Caco-2 (cell line): ENCODE data around the gene DENND10. TPM values are rescaled to one million over a fixed set of nuclear protein-coding genes. Genes with fewer than 3 reads are reported as not detected.
"Not testable (repeated sequence)": the region's sequence is repeated elsewhere in the genome, so short reads cannot be mapped to it uniquely, and the experiment has no call there.

Experiments used
- BruUV-seq: library from RNA; stranded (reverse); fragments of 400-500 nt; replicated peaks from 2 replicates; lab custom pipeline; 2021; lab: Mats Ljungman, UMichigan
- CTCF ChIA-PET: fragments of 300-600 bp; sonication (Branson Sonifier 250); formaldehyde crosslinking; loops from one replicate; lab custom pipeline; 2022; ENCODE audit warnings: antibody characterized with exemption; lab: Charles Lee
- POLR2A ChIA-PET: fragments of 300-600 bp; sonication (Branson Sonifier 250); formaldehyde crosslinking; loops from one replicate; lab custom pipeline; 2022; ENCODE audit warnings: antibody characterized with exemption; lab: Charles Lee
- DNase-seq, 2 experiments: peaks; one replicate each; pipeline versions ENCODE4 v3.0.0 to v3.0.0-alpha.2; 2020 to 2022
- H3K27me3 ChIP-seq: replicated peaks from 2 replicates; pipeline ENCODE4 v1.6.0; 2011; ENCODE audit warnings: low read length; ENCODE audit not compliant: control insufficient read depth, insufficient read depth
- H3K36me3 ChIP-seq: 2 replicates; pipeline ENCODE4 v1.5.1; 2011; ENCODE audit warnings: low read length; ENCODE audit not compliant: control insufficient read depth, insufficient read depth
- H3K4me1 ChIP-seq: fragments of 250-450 bp; sonication (Bioruptor Pico); 2 replicates; pipeline ENCODE4 v1.5.1; 2020; ENCODE audit warnings: mild to moderate bottlenecking
- H3K4me3 ChIP-seq: 2 replicates; pipeline ENCODE4 v1.5.1; 2011; ENCODE audit warnings: low read depth, mild to moderate bottlenecking, control low read depth, low read length
- H3K9me3 ChIP-seq: fragments of 250-450 bp; sonication (Bioruptor Pico); 2 replicates; pipeline ENCODE4 v1.5.1; 2020; ENCODE audit warnings: mild to moderate bottlenecking, moderate library complexity
- H3K27ac Mint-ChIP-seq: one replicate; pipeline ENCODE4 v1.8.0; 2022; ENCODE audit warnings: mixed read lengths; ENCODE audit not compliant: unreplicated experiment
- H3K27me3 Mint-ChIP-seq: one replicate; pipeline ENCODE4 v1.8.0; 2022; ENCODE audit warnings: mixed read lengths; ENCODE audit not compliant: insufficient read depth, unreplicated experiment
- H3K36me3 Mint-ChIP-seq: one replicate; pipeline ENCODE4 v1.8.0; 2022; ENCODE audit warnings: mild to moderate bottlenecking, mixed read lengths; ENCODE audit not compliant: insufficient read depth, unreplicated experiment
- H3K4me1 Mint-ChIP-seq: one replicate; pipeline ENCODE4 v1.8.0; 2022; ENCODE audit warnings: low read depth, mixed read lengths; ENCODE audit not compliant: unreplicated experiment
- H3K4me3 Mint-ChIP-seq: one replicate; pipeline ENCODE4 v1.8.0; 2022; ENCODE audit warnings: mild to moderate bottlenecking, moderate library complexity, mixed read lengths; ENCODE audit not compliant: unreplicated experiment
- H3K9me3 Mint-ChIP-seq: one replicate; pipeline ENCODE4 v1.8.0; 2022; ENCODE audit warnings: mixed read lengths; ENCODE audit not compliant: unreplicated experiment
- CTCF ChIP-seq, 2 experiments: fragments of 200-600 bp in 1 of 2; IDR thresholded peaks; 1 replicate in 1 of 2; 2 replicates in 1 of 2; pipeline versions ENCODE4 v1.5.1 to v1.8.0; 2011 to 2022; ENCODE audit warnings: antibody characterized with exemption in 1 of 2, control low read depth in 1 of 2, inconsistent platforms in 1 of 2, low read depth in 1 of 2, low read length in 1 of 2, mild to moderate bottlenecking in 1 of 2, moderate library complexity in 1 of 2; ENCODE audit not compliant: insufficient read depth in 1 of 2, severe bottlenecking in 1 of 2, unreplicated experiment in 1 of 2
- intact Hi-C: fragments of 100-400 bp; cut with micrococcal nuclease; formaldehyde crosslinking; loops from one replicate; pipeline ENCODE4 v1.10.0; 2022; ENCODE audit not compliant: unreplicated experiment
- total RNA-seq: library from RNA; stranded (reverse); gene quantifications from 2 replicates; pipeline ENCODE4 v1.2.3, GENCODE V29; 2022

DENND10 gene
- total RNA-seq, 1 experiment from 2014 or later, result 80.8 TPM

- no peak overlapping the region for H3K27ac Mint-ChIP-seq
- H3K27me3 Mint-ChIP-seq, result no peaks in the 10 kb centered on the region
- BruUV-seq, result no TSS peak
- no peaks in the 10 kb centered on the region for H3K9me3 ChIP-seq
- 0 out of 2 replicates have a peak, but pooled peaks cover 3% of the 10 kb centered on the region for H3K4me1 ChIP-seq
- H3K36me3 Mint-ChIP-seq, result no peaks in the 10 kb centered on the region
- no peaks in the 10 kb centered on the region for H3K36me3 ChIP-seq
- no peaks in the 10 kb centered on the region for H3K27me3 ChIP-seq
- ChIA-PET POLR2A (no interaction called here), CTCF (no interaction called here)
- no peak for TF ChIP-seq CTCF (IDR thresholded peaks at IDR 0.05; ENCODE audit: insufficient read depth in 1 of 2, low read depth in 1 of 2, low read length in 1 of 2, severe bottlenecking in 1 of 2, unreplicated experiment in 1 of 2)
- H3K4me1 Mint-ChIP-seq, result peaks cover 7% of the 10 kb centered on the region
- H3K4me3 ChIP-seq, result no peak overlapping the region
- H3K9me3 Mint-ChIP-seq, result no peaks in the 10 kb centered on the region
- H3K4me3 Mint-ChIP-seq, result no peak overlapping the region
- intact Hi-C loops, result no loop called here
- no peak for DNase-seq
Observed at GRCh38 chr10:119090026-119090795, 13.7 kb upstream of the DENND10 start.

- no peaks in the 10 kb centered on the region for H3K27me3 ChIP-seq
- intact Hi-C loops, result no loop called here
- DNase-seq, result no peak
- CTCF ChIA-PET, result no interaction called here
- H3K4me1 ChIP-seq, result 0 out of 2 replicates have a peak, but pooled peaks cover 3% of the 10 kb centered on the region
- Mint-ChIP-seq H3K36me3 (no peaks in the 10 kb centered on the region), H3K27me3 (no peaks in the 10 kb centered on the region), H3K27ac (no peak overlapping the region), H3K4me1 (peaks cover 7% of the 10 kb centered on the region), H3K9me3 (no peaks in the 10 kb centered on the region), H3K4me3 (no peak overlapping the region)
- H3K9me3 ChIP-seq, result no peaks in the 10 kb centered on the region
- POLR2A ChIA-PET, result no interaction called here
- no peaks in the 10 kb centered on the region for H3K36me3 ChIP-seq
- no peak for TF ChIP-seq CTCF (IDR thresholded peaks at IDR 0.05; ENCODE audit: insufficient read depth in 1 of 2, low read depth in 1 of 2, low read length in 1 of 2, severe bottlenecking in 1 of 2, unreplicated experiment in 1 of 2)
- BruUV-seq, result no TSS peak
- H3K4me3 ChIP-seq, result no peak overlapping the region
Observed at GRCh38 chr10:119090968-119091367, 12.9 kb upstream of the DENND10 start.

- no peaks in the 10 kb centered on the region for H3K36me3 ChIP-seq
- no peaks in the 10 kb centered on the region for H3K27me3 ChIP-seq
- no peak overlapping the region for H3K4me3 Mint-ChIP-seq
- no peaks in the 10 kb centered on the region for H3K9me3 ChIP-seq
- DNase-seq, result no peak
- no peaks in the 10 kb centered on the region for H3K9me3 Mint-ChIP-seq
- no peak overlapping the region for H3K4me3 ChIP-seq
- intact Hi-C loops, result no loop called here
- ChIA-PET POLR2A (no interaction called here), CTCF (interaction anchor here (0.7 kb wide), 1 partner anchor 18 kb away, joined by 4 read pairs; no protein-coding TSS in a partner anchor)
- no peak overlapping the region for H3K27ac Mint-ChIP-seq
- no peak for TF ChIP-seq CTCF (IDR thresholded peaks at IDR 0.05; ENCODE audit: insufficient read depth in 1 of 2, low read depth in 1 of 2, low read length in 1 of 2, severe bottlenecking in 1 of 2, unreplicated experiment in 1 of 2)
- peaks cover 7% of the 10 kb centered on the region for H3K4me1 Mint-ChIP-seq
- H3K36me3 Mint-ChIP-seq, result no peaks in the 10 kb centered on the region
- BruUV-seq, result no TSS peak
- H3K27me3 Mint-ChIP-seq, result no peaks in the 10 kb centered on the region
- H3K4me1 ChIP-seq, result 0 out of 2 replicates have a peak, but pooled peaks cover 3% of the 10 kb centered on the region
Observed at GRCh38 chr10:119095640-119096039, 8.3 kb upstream of the DENND10 start.

GRCh38 chr10:119096641-119097415, 7.1 kb upstream of the DENND10 start:
- H3K9me3 Mint-ChIP-seq, H3K27me3 ChIP-seq, H3K27me3 Mint-ChIP-seq, DNase-seq, intact Hi-C loops, BruUV-seq, POLR2A ChIA-PET, CTCF ChIA-PET, H3K4me3 ChIP-seq, H3K4me1 ChIP-seq, H3K4me3 Mint-ChIP-seq, H3K36me3 ChIP-seq, H3K36me3 Mint-ChIP-seq, H3K9me3 ChIP-seq, H3K27ac Mint-ChIP-seq: not testable (repeated sequence)
- peaks cover 12% of the 10 kb centered on the region for H3K4me1 Mint-ChIP-seq
